Effector memory CD8-positive, alpha-beta T cell (primary cell): ENCODE measurements around the gene BSN.

ENCODE experiments used
- ATAC-seq: fragments of 150-1000 bp; cut with Tn5 transposase; replicated peaks from 2 replicates; pipeline ENCODE4 v1.10.0; 2021; ENCODE audit warnings: mild to moderate bottlenecking, moderate library complexity
- DNase-seq, 3 experiments: peaks; one replicate each; pipeline ENCODE4 v3.0.0; 2021
- H3K27ac Mint-ChIP-seq, 2 donors: one replicate each; pipeline ENCODE4 v1.8.0; 2022; ENCODE audit warnings: mild to moderate bottlenecking in 2 of 2, mixed read lengths in 2 of 2, moderate library complexity in 2 of 2
- H3K27me3 Mint-ChIP-seq, 2 donors: one replicate each; pipeline ENCODE4 v1.8.0; 2022; ENCODE audit warnings: mixed read lengths in 2 of 2
- H3K36me3 Mint-ChIP-seq: one replicate; pipeline ENCODE4 v1.8.0; 2022; ENCODE audit warnings: mild to moderate bottlenecking, moderate library complexity, mixed read lengths; ENCODE audit not compliant: insufficient read depth
- H3K4me1 Mint-ChIP-seq, 2 donors: one replicate each; pipeline ENCODE4 v1.8.0; 2022; ENCODE audit warnings: low read depth in 2 of 2, mixed read lengths in 2 of 2
- H3K4me3 Mint-ChIP-seq, 2 donors: one replicate each; pipeline ENCODE4 v1.8.0; 2022; ENCODE audit warnings: mild to moderate bottlenecking in 2 of 2, mixed read lengths in 2 of 2, moderate library complexity in 2 of 2
- H3K9me3 Mint-ChIP-seq, 2 donors: one replicate each; pipeline ENCODE4 v1.8.0; 2022; ENCODE audit warnings: mixed read lengths in 2 of 2

The BSN gene

DNA sequence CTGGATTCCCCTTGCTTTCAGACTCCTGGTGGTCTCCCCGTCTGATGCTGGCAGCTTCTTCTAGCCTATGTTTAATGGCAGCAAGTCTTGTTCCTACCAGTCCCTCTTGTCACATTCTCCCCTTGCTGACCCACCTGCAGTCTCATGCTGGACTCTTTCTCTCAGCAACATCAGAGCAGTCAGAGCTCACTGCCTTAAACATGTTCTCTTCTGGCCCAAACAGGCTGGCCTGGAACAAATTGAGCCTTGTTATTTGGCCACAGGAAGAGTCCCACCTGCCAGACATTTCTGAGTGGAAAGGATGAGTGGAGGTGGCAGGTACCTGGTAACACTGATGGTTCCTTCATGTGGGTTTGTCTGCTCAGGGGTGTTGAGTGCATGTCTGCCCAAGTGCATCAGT is 60.7 kb downstream of the BSN start:
- DNase-seq, result no peak
- no peaks in the 10 kb centered on the region for H3K4me1 Mint-ChIP-seq
- no peaks in the 10 kb centered on the region for H3K9me3 Mint-ChIP-seq
- no peak for ATAC-seq
- H3K36me3 Mint-ChIP-seq, result no peaks in the 10 kb centered on the region
- H3K27ac Mint-ChIP-seq, result no peak overlapping the region
- no peak overlapping the region for H3K4me3 Mint-ChIP-seq
- peaks cover 0 to 15% of the 10 kb centered on the region in 2 donors for H3K27me3 Mint-ChIP-seq

DNA sequence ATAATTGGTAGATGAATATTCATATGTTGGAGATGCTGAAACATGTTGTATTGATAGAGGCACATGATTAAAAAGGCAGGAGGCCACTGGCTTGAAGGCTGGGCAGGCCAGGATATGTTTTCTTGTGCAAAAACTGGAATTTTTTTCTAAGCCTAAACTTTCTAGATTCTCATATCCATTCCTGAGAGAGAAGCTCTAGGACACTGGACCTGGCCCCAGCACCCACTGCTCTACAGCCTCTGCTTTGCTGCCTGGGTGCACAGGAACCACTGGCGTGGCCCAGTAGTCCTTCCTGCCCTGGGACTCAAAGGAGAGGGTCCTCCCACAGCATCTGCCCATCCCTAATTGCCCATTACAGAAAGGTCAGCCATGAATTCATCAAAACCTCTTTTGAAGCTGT is 61.8 kb downstream of the BSN start:
- ATAC-seq (no peak), DNase-seq (no peak)
- Mint-ChIP-seq H3K27ac (no peak overlapping the region), H3K9me3 (no peaks in the 10 kb centered on the region), H3K36me3 (no peaks in the 10 kb centered on the region), H3K27me3 (peaks cover 0 to 15% of the 10 kb centered on the region in 2 donors), H3K4me3 (no peak overlapping the region), H3K4me1 (no peaks in the 10 kb centered on the region)

DNA sequence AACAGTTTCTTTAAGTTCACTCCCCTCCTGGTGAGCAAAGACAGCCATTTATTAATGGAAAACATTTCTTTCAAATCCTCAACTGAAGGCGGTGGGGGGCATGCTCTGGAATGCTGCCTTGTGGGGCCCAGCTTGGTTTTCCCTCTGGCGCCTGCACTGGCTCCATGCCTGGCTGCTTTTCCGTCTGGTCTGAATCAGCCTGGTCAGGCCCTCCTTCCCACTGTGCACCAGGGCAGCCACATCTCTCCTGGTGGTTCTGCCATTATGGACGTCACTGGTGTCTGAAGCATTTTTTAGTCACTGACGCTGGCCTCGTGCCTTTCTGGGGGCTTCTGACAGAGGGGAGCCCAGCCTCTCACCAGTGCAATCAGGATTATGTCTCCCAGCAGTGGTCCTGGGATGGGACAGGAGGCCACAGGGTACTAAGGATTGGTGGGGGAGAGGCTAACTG is 62.2 kb downstream of the BSN start:
- ATAC-seq (no peak), DNase-seq (no peak)
- Mint-ChIP-seq H3K4me3 (no peak overlapping the region), H3K36me3 (no peaks in the 10 kb centered on the region), H3K9me3 (no peaks in the 10 kb centered on the region), H3K4me1 (no peaks in the 10 kb centered on the region), H3K27me3 (peaks cover 0 to 15% of the 10 kb centered on the region in 2 donors), H3K27ac (no peak overlapping the region)

DNA sequence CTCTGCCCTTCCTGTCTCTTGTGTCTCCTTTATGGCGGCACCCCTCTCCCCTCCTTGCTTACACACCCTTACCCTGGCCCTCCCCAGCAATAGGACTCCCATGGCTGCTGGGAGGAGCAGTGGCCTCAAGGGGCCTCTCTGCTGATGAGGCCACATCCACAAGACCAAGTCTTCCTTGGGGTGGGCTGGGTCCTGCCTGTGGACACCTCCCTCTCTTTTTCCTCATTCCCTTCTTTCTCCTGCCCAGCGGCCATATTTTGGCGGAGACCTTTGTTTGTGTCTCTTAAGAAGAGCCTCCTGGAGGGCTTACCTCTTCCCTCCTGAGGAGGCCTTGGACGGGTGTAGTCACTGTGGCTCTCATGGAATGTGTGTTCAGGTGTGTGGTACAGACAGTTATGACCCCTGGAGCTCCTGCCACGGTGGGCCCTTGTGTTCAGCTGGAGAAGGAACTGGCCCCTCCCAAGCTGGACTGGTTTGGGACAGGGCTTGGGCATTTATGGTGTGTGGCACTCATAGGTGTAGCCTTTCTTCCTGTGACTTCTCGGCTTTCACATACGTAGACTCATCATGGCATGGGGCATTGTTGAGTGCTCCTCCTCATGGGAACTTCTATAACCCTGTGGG is 63.2 kb downstream of the BSN start:
- H3K27me3 Mint-ChIP-seq, result peaks cover 0 to 15% of the 10 kb centered on the region in 2 donors
- H3K36me3 Mint-ChIP-seq, result no peaks in the 10 kb centered on the region
- H3K4me1 Mint-ChIP-seq, result no peaks in the 10 kb centered on the region
- DNase-seq (no peak), ATAC-seq (no peak)
- no peak overlapping the region for H3K27ac Mint-ChIP-seq
- H3K4me3 Mint-ChIP-seq, result no peak overlapping the region
- no peaks in the 10 kb centered on the region for H3K9me3 Mint-ChIP-seq

DNA sequence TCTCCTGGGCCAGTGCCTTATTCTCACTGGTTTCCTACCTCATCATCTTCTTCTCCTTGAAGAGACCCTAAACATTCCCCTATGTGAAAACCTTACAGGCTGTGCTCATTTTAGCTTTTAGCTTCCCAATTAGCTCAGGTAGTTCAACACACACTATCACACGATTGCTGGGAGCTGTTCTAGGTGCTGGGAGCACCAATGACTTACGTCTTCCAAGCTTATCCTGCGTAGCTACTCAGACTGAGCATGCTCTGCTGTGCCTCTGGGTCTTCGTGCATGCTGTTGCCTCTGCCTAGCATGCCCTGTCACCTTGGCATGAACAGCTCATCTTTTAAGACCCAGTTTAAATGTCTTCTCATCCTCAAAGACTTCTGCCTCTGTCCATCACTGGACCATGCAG is 64.1 kb downstream of the BSN start:
- Mint-ChIP-seq H3K4me1 (no peaks in the 10 kb centered on the region), H3K36me3 (no peaks in the 10 kb centered on the region), H3K27ac (no peak overlapping the region), H3K4me3 (no peak overlapping the region), H3K27me3 (peaks cover 0 to 15% of the 10 kb centered on the region in 2 donors), H3K9me3 (no peaks in the 10 kb centered on the region)
- DNase-seq (no peak), ATAC-seq (no peak)

DNA sequence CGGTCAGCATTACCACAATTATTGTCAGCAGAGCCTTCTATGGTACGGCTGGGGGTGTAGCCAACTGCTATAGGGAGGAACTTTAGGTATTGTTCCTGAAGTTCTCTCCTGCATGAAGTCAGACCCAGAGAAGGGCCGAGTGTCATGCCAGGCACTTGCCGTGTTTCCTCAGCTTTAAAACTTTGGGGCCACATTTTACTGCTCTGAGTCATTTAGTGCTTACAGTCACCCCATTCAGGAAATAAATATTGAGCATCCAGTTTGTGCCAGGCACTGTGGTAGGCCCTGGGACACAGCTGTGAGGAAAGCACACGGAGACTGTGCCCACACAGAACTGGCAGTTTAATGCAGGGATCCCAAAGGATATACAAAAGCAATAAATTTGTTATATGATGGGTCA is 65.4 kb downstream of the BSN start:
- Mint-ChIP-seq H3K27me3 (peaks cover 0 to 15% of the 10 kb centered on the region in 2 donors), H3K4me1 (no peaks in the 10 kb centered on the region), H3K9me3 (no peaks in the 10 kb centered on the region), H3K27ac (no peak overlapping the region), H3K36me3 (no peaks in the 10 kb centered on the region), H3K4me3 (no peak overlapping the region)
- ATAC-seq (no peak), DNase-seq (no peak)

DNA sequence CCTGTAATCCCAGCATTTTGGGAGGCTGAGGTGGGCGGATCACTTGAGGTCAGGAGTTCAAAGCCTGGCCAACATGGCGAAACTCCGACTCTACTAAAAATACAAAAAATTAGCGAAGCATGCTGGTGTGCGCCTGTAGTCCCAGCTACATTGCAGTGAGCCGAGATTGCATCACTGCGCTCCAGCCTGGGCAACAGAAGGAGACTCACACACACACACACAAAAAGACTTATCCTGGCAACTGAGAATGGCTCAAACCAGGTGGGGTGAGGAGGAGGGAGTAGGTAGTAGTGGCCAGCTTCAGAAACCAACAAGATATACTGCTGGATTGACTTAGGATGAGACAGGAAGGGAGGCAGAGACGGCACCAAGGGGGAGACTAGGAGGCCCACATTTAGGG is 66.5 kb downstream of the BSN start:
- H3K4me1 Mint-ChIP-seq, result no peaks in the 10 kb centered on the region
- ATAC-seq, result no peak
- peaks cover 0 to 15% of the 10 kb centered on the region in 2 donors for H3K27me3 Mint-ChIP-seq
- no peaks in the 10 kb centered on the region for H3K36me3 Mint-ChIP-seq
- H3K4me3 Mint-ChIP-seq, result no peak overlapping the region
- H3K9me3 Mint-ChIP-seq, result no peaks in the 10 kb centered on the region
- H3K27ac Mint-ChIP-seq, result no peak overlapping the region
- no peak for DNase-seq

DNA sequence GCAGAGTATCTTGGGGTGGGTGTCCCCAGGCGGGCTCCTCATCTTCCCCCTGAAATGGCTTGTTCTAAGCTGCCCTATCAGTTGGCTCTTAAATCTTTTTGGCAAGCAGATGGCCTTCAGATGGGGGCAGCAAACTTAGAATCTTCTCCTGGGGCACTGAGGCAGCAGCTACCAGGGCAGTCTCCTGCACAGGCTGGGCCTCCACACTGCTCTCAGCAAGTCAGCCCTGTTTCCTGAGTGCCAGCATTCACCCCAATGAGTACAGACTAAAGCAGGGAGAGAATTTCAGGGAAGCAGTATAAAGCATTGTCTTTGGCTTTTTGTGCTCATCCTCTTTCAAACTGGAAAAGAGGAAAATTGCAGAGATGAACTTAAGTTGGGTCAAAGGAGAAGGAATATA is 68.8 kb downstream of the BSN start:
- Mint-ChIP-seq H3K27me3 (peaks cover 0 to 6% of the 10 kb centered on the region in 2 donors), H3K9me3 (no peaks in the 10 kb centered on the region), H3K27ac (no peak overlapping the region), H3K36me3 (no peaks in the 10 kb centered on the region), H3K4me1 (peaks cover 4 to 6% of the 10 kb centered on the region in 2 donors), H3K4me3 (no peak overlapping the region)
- DNase-seq (no peak), ATAC-seq (no peak)

DNA sequence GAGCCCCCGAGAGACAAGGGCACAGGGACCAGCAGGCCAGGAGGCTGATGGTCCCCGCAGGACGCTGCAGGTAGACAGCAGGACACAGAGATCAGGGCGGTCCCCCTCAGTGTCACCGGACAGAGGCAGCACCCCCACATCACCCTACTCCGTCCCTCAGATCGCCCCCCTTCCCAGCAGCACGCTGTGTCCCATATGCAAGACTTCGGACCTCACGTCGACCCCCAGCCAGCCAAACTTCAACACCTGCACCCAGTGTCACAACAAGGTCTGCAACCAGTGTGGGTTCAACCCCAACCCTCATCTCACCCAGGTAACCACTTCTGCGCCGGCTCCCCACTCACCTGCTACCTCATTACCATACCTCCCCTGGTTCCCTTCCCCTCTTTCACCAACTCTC is 70.8 kb downstream of the BSN start:
- H3K9me3 Mint-ChIP-seq, result no peaks in the 10 kb centered on the region
- DNase-seq (no peak), ATAC-seq (no peak)
- no peak overlapping the region for H3K4me3 Mint-ChIP-seq
- H3K4me1 Mint-ChIP-seq, result peaks cover 4 to 6% of the 10 kb centered on the region in 2 donors
- H3K27ac Mint-ChIP-seq, result no peak overlapping the region
- H3K27me3 Mint-ChIP-seq, result peaks cover 0 to under 1% of the 10 kb centered on the region in 2 donors
- H3K36me3 Mint-ChIP-seq, result no peaks in the 10 kb centered on the region

DNA sequence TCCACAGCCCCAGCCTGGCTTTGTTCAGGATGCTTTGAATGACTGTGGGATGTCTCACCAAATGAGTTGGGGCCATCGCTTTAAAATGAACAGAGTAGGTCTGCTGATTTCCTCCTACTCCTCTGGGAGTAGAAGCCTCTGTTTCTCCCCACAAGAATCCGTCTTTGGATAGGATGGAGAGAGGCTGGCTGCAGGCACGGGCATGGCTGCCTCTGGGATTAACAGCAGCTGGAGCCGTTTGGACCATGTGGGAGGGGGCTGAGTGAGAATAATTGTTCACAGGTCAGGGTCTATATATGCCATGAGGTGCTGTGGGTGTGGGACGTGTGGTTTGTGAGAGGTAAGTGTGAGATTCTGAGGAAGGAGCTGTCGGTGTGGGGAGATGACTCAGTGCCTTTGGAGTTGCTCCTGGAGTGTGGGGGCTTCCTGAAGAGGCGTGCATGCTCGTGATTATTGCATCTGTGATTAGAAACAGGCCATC is 71.9 kb downstream of the BSN start:
- ATAC-seq, result peak; percentile 44

DNA sequence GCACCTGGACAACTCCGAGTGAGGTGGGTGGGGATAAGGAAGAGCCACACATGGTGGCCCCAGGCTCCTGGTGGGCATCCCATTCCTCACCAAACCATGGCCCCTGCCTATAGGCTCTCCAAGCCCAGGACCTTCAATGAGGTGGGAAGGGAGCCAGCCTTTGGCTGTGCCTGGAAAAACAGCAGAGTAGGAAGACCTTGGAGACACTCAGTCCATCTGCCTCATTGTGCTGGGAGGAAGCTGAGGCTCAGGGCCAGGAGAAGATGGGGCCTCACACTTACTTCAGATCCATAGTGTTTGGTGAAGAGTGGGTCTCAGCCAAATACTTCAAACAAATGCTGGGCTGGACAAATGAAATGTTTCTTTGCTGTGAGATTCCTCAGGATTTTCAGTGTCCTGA is 72.5 kb downstream of the BSN start:
- Mint-ChIP-seq H3K27me3 (peaks cover 16 to 18% of the 10 kb centered on the region in 2 donors), H3K4me3 (no peak overlapping the region), H3K9me3 (no peaks in the 10 kb centered on the region), H3K36me3 (no peaks in the 10 kb centered on the region), H3K4me1 (peaks cover 4 to 6% of the 10 kb centered on the region in 2 donors), H3K27ac (no peak overlapping the region)
- no peak for ATAC-seq
- DNase-seq, result no peak

More for the DNA sequence above, 71.9 kb downstream of the BSN start:
- Mint-ChIP-seq H3K27ac (no peak overlapping the region), H3K9me3 (no peaks in the 10 kb centered on the region), H3K27me3 (peaks cover 10 to 11% of the 10 kb centered on the region in 2 donors), H3K36me3 (no peaks in the 10 kb centered on the region), H3K4me3 (no peak overlapping the region), H3K4me1 (peaks cover 4 to 6% of the 10 kb centered on the region in 2 donors)
- no peak for DNase-seq

DNA sequence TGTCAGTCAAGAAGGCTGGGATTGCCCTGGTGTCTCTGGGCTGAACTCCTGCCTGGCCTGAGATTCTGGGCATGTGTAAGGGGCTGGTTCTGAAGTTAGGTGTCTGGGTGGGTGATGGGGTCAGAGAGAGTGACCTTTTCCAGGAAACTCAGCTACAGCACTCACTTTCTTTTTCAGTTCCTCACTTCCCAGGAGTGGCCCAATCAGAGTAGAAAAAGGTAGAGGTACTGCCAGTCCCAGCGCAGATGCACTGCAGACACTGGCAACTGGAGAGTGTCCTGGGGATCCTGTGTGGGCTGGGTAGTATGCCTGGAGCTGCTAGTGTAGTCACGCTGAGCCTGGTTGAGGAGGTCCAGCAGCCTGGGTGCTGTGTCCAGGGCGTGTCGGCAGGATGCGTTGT is 73.4 kb downstream of the BSN start:
- DNase-seq (no peak), ATAC-seq (no peak)
- no peak overlapping the region for H3K4me3 Mint-ChIP-seq
- no peaks in the 10 kb centered on the region for H3K36me3 Mint-ChIP-seq
- peaks cover 21 to 25% of the 10 kb centered on the region in 2 donors for H3K27me3 Mint-ChIP-seq
- no peak overlapping the region for H3K27ac Mint-ChIP-seq
- no peaks in the 10 kb centered on the region for H3K9me3 Mint-ChIP-seq
- peaks cover 4 to 6% of the 10 kb centered on the region in 2 donors for H3K4me1 Mint-ChIP-seq

DNA sequence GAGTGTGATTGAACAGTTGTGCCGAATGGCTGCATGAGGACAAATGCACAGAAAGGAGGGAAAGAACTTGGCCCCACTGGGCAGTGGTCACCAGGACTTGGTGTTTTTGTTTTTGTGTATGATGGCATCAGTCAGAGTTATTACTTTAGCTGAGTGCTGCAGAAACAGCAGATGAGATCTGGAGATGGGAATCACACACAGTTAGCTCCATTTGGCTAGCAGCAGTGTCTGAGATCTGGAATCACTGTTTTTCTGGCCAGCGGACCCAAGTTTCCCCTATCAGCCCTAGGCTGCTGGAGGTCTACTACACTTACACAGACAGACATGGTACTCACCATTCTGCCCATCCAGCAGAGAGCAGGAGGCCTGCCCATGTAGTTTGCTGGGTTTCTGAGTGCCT is 74.0 kb downstream of the BSN start:
- Mint-ChIP-seq H3K4me3 (no peak overlapping the region), H3K9me3 (no peaks in the 10 kb centered on the region), H3K36me3 (no peaks in the 10 kb centered on the region), H3K27ac (no peak overlapping the region), H3K27me3 (peaks cover 21 to 25% of the 10 kb centered on the region in 2 donors), H3K4me1 (peaks cover 4 to 6% of the 10 kb centered on the region in 2 donors)
- ATAC-seq (no peak), DNase-seq (no peak)

DNA sequence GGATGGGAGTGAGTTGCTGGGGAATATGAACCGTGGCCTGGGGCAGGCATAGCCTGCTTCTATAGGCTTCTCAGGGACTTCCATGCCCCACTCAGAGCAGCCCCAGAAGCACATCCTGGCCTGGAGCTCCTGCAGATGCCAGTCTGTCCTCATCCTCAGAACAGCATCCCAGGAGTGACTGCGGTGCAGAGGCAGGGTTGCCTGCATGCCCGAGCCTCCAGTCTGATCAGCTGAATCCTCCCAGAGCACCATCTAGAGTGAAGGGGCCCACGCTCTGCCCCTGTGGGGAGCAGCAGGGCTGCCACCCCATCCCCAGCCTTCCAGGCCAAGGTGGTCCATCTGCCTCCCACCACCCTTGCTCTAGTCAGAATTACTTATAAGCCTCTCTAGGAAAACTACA is 75.2 kb downstream of the BSN start:
- no peak for DNase-seq
- no peak for ATAC-seq
- Mint-ChIP-seq H3K9me3 (no peaks in the 10 kb centered on the region), H3K27ac (no peak overlapping the region), H3K36me3 (no peaks in the 10 kb centered on the region), H3K4me1 (peaks cover 4 to 6% of the 10 kb centered on the region in 2 donors), H3K4me3 (no peak overlapping the region), H3K27me3 (peaks cover 21 to 25% of the 10 kb centered on the region in 2 donors)
